Endometrial microvascular endothelial cells (primary cell): ENCODE results near the gene PTP4A2. TPM values are rescaled to one million over a fixed set of nuclear protein-coding genes. Genes with fewer than 3 reads are reported as not detected.

Source experiments
- in situ Hi-C: cut with HindIII; loops from 2 replicates; pipeline ENCODE4 v1.10.0; 2017; ENCODE audit warnings: low sequenced_read_pairs, low pct_unique_long_range_greater_than_20kb; ENCODE audit errors: inconsistent ontology term
- total RNA-seq: library from RNA; depleted of rRNA; stranded (reverse); fragments of >200 nt; gene quantifications from one replicate; pipeline ENCODE4 v1.2.3, GENCODE V29; 2015; ENCODE audit errors: inconsistent ontology term

PTP4A2 gene
- total RNA-seq, 1 donor from 2014 or later = 293 TPM

- in situ Hi-C loops = no loop called here
Observed at GRCh38 chr1:31872658-31873636, 65.2 kb downstream of the PTP4A2 start.

GRCh38 chr1:31871703-31872102 lies 66.5 kb downstream of the PTP4A2 start:
- in situ Hi-C loops = no loop called here

- in situ Hi-C loops = no loop called here
Observed at GRCh38 chr1:31870086-31870736, 68.0 kb downstream of the PTP4A2 start.

- in situ Hi-C loops = no loop called here
Observed at GRCh38 chr1:31869449-31869848, 68.7 kb downstream of the PTP4A2 start.

DNA sequence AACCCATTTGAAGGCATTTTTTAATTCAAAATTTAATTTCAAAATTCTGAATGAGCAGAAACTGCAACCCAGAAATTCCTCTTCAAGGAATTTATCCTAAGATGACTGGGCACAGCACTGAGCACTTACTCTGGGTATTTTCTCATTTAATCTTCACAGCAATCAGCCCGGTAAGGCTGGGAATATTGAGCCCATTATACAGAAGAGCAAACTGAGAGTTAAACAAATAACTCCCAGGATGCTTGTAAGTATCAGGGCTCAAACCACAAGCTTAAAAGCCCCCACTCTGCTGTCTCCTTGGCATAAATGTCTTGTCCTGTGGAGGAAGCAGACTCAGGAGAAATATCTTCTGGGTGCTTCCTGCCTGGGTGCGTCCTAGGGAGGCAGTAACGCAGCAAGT lies 69.3 kb downstream of the PTP4A2 start:
- in situ Hi-C loops = no loop called here

- in situ Hi-C loops = no loop called here
Observed at GRCh38 chr1:31867546-31867945, 70.6 kb downstream of the PTP4A2 start.

GRCh38 chr1:31866450-31867032 lies 71.6 kb downstream of the PTP4A2 start:
- in situ Hi-C loops = no loop called here

- in situ Hi-C loops = no loop called here
Observed at GRCh38 chr1:31865728-31866449, 72.3 kb downstream of the PTP4A2 start.

- in situ Hi-C loops = no loop called here
Observed at GRCh38 chr1:31862071-31862470, 76.1 kb downstream of the PTP4A2 start.

DNA sequence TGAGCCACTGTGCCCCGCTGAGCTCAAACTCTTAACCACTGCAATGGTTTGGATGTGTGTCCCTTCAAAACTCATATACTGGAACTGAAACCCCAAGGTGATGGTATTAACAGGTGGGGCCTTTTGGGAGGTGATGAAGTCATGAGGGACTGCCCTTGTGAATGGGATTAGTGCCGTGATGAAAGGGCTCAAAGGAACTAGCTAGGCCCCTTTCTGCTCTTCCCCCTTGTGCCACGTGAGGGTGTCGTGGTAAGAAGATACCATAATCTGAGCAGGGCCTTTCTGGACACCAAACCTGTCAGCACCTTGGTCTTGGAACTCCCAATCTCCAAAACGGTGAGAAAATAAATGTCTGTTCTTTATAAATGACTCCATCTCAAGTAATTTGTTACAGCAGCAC lies 76.8 kb downstream of the PTP4A2 start:
- in situ Hi-C loops = no loop called here

GRCh38 chr1:31860581-31860980 lies 77.6 kb downstream of the PTP4A2 start:
- in situ Hi-C loops = no loop called here

GRCh38 chr1:31859719-31860118 lies 78.4 kb downstream of the PTP4A2 start:
- in situ Hi-C loops = no loop called here

DNA sequence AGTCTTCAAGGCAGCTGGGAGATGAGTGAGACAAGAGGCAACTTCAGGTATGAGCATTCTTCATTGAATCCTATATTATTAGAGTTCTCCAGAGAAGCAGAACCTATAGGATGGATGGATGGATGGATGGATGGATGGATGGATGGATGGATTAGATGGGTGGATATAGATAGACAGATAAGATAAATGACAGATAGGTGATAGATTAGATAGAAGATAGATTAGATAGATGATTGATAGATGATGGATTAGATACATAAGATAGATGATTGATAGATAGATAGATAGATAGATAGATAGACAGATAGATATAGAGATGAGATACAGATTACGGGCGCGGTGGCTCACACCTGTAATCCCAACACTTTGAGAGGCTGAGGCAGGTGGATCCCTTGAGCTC lies 79.1 kb downstream of the PTP4A2 start:
- in situ Hi-C loops = no loop called here

DNA sequence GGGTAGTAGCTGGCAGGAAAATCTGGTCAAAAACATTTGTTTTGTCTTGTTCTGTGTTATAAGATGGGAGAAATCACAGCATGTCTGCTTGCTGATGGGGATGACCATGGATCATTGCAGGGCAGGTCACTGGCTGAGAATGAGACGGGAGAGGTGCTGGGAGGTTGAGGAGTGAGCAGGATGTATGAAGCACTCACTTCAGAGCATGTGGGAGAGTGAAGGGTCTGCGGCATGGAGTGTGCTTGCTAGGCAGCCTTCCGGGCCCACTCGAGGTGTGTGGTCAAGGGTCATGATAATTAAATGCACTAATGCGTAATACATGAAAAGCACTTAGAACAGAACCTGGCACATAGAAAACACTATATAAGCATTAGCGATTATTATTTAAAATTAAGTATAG lies 80.3 kb downstream of the PTP4A2 start:
- in situ Hi-C loops = no loop called here

Other genes with a start within 250 kb of the PTP4A2 start
- 0.28 TPM for gene COL16A1, start 234.4 kb downstream of the PTP4A2 start, total RNA-seq
- gene ADGRB2, start 174.0 kb downstream of the PTP4A2 start, total RNA-seq = 0.19 TPM
- 74.4 TPM for gene SPOCD1, start 122.3 kb downstream of the PTP4A2 start, total RNA-seq
- 106 TPM for gene KHDRBS1, start 75.5 kb upstream of the PTP4A2 start, total RNA-seq
- gene TMEM39B, start 134.6 kb upstream of the PTP4A2 start, total RNA-seq = 19.7 TPM
- 52.8 TPM for gene KPNA6, start 169.7 kb upstream of the PTP4A2 start, total RNA-seq
- 69.8 TPM for gene TXLNA, start 241.3 kb upstream of the PTP4A2 start, total RNA-seq